H1 (cell line): ENCODE data around the gene FAM219A. TPM values are rescaled to one million over a fixed set of nuclear protein-coding genes. Genes with fewer than 3 reads are reported as not detected.

Experiments
- CTCF ChIA-PET: fragments of 300-600 bp; sonication (Branson Sonifier 250); formaldehyde crosslinking; loops from one replicate; lab custom pipeline; 2021; ENCODE audit not compliant: partially characterized antibody; lab: Charles Lee
- POLR2A ChIA-PET: fragments of 300-600 bp; sonication (Branson Sonifier 250); formaldehyde crosslinking; loops from one replicate; lab custom pipeline; 2021; ENCODE audit warnings: inconsistent platforms; ENCODE audit not compliant: partially characterized antibody; lab: Charles Lee
- DNase-seq, 2 experiments: peaks; one replicate each; pipeline versions ENCODE4 v3.0.0 to v3.0.0-alpha.2; 2010 to 2022; ENCODE audit warnings: low spot score in 2 of 2, low read depth in 1 of 2, mixed read lengths in 1 of 2
- FAIRE-seq: peaks from 2 replicates; lab custom pipeline; 2011; peaks lifted over from hg19 to GRCh38; lab: Jason Lieb, UNC
- H2AFZ ChIP-seq: 2 replicates; pipeline ENCODE4 v1.8.1; 2012; ENCODE audit warnings: low read length, inconsistent platforms
- H2AK5ac ChIP-seq: 2 replicates; pipeline ENCODE4 v1.6.1; 2013; ENCODE audit warnings: low read depth, low read length
- H2BK120ac ChIP-seq: replicated peaks from 2 replicates; pipeline ENCODE3; 2013; ENCODE audit warnings: low read depth, low read length, inconsistent platforms
- H2BK12ac ChIP-seq: 2 replicates; pipeline ENCODE4 v1.6.1; 2013; ENCODE audit warnings: low read depth, low read length
- H2BK15ac ChIP-seq: 2 replicates; pipeline ENCODE4 v1.6.1; 2013; ENCODE audit warnings: low read length
- H2BK20ac ChIP-seq: 2 replicates; pipeline ENCODE4 v1.6.1; 2013; ENCODE audit warnings: low read length
- H2BK5ac ChIP-seq: 2 replicates; pipeline ENCODE4 v1.6.1; 2013; ENCODE audit warnings: low read depth, low read length
- H3K14ac ChIP-seq: 2 replicates; pipeline ENCODE4 v1.6.1; 2013; ENCODE audit warnings: inconsistent platforms; ENCODE audit not compliant: insufficient read length
- H3K18ac ChIP-seq: 2 replicates; pipeline ENCODE4 v1.6.1; 2013; ENCODE audit warnings: low read length; ENCODE audit errors: extremely low read depth
- H3K23ac ChIP-seq: 2 replicates; pipeline ENCODE4 v1.6.1; 2013; ENCODE audit warnings: inconsistent platforms; ENCODE audit not compliant: insufficient read length
- H3K23me2 ChIP-seq: 2 replicates; pipeline ENCODE4 v1.6.1; 2013; ENCODE audit warnings: low read depth, low read length
- H3K27ac ChIP-seq: 2 replicates; pipeline ENCODE4 v1.6.1; 2011; ENCODE audit warnings: low read depth, low read length, inconsistent platforms
- H3K27me3 ChIP-seq, 4 experiments: replicated peaks in 1 of 4; 1 replicate in 1 of 4; 2 replicates in 3 of 4; pipeline versions ENCODE4 v1.6.1 to v1.8.1; 2011 to 2013; ENCODE audit warnings: low read length in 3 of 4, mild to moderate bottlenecking in 3 of 4, inconsistent platforms in 2 of 4, mixed read lengths in 2 of 4, moderate library complexity in 1 of 4; ENCODE audit not compliant: control insufficient read depth in 3 of 4, insufficient read depth in 3 of 4; ENCODE audit errors: extremely low read depth in 1 of 4
- H3K36me3 ChIP-seq, 4 experiments: 2 replicates each; pipeline versions ENCODE4 v1.6.1 to v1.8.1; 2011 to 2013; ENCODE audit warnings: mild to moderate bottlenecking in 4 of 4, low read length in 3 of 4, moderate library complexity in 2 of 4, control low read depth in 1 of 4, inconsistent platforms in 1 of 4; ENCODE audit not compliant: insufficient read depth in 4 of 4, control insufficient read depth in 2 of 4
- H3K4ac ChIP-seq: replicated peaks from 2 replicates; pipeline ENCODE3; 2013; ENCODE audit warnings: low read length, low read depth, mixed read lengths, inconsistent platforms; ENCODE audit not compliant: insufficient read length
- H3K4me1 ChIP-seq, 4 experiments: replicated peaks in 1 of 4; 1 replicate in 1 of 4; 2 replicates in 3 of 4; pipeline versions ENCODE4 v1.6.1 to v1.8.1; 2011 to 2013; ENCODE audit warnings: low read length in 3 of 4, inconsistent platforms in 2 of 4, mixed read lengths in 1 of 4; ENCODE audit not compliant: insufficient read depth in 4 of 4, control insufficient read depth in 3 of 4
- H3K4me2 ChIP-seq, 2 experiments: 2 replicates each; pipeline versions ENCODE4 v1.6.1 to v1.8.1; 2011 to 2013; ENCODE audit warnings: low read depth in 2 of 2, low read length in 2 of 2, control low read depth in 1 of 2, inconsistent platforms in 1 of 2, mild to moderate bottlenecking in 1 of 2; ENCODE audit not compliant: insufficient read depth in 1 of 2
- H3K4me3 ChIP-seq, 4 experiments: fragments of 200-600, 300-600 bp in 1 of 4; sonication (generic), shearing (Covaris generic), sonication (Bioruptor Twin) in 1 of 4; 2 replicates each; pipeline versions ENCODE4 v1.5.1 to v1.8.1; 2011 to 2016; ENCODE audit warnings: low read length in 4 of 4, low read depth in 3 of 4, control low read depth in 2 of 4, inconsistent platforms in 2 of 4, mild to moderate bottlenecking in 2 of 4, mixed read lengths in 1 of 4, moderate library complexity in 1 of 4; ENCODE audit not compliant: insufficient read depth in 2 of 4; ENCODE audit errors: extremely low read depth in 1 of 4
- H3K56ac ChIP-seq: replicated peaks from 2 replicates; pipeline ENCODE3; 2013; ENCODE audit warnings: low read depth, mild to moderate bottlenecking, mixed read lengths, low read length, inconsistent platforms; ENCODE audit not compliant: insufficient read length
- H3K79me1 ChIP-seq: 2 replicates; pipeline ENCODE4 v1.6.1; 2013; ENCODE audit warnings: low read depth, low read length, control low read depth
- H3K79me2 ChIP-seq, 2 experiments: 2 replicates each; pipeline versions ENCODE4 v1.6.1 to v1.8.1; 2012 to 2013; ENCODE audit warnings: low read length in 2 of 2, mild to moderate bottlenecking in 2 of 2, inconsistent platforms in 1 of 2; ENCODE audit not compliant: insufficient read depth in 2 of 2, control insufficient read depth in 1 of 2
- H3K9ac ChIP-seq, 4 experiments: replicated peaks in 1 of 4; 1 replicate in 1 of 4; 2 replicates in 3 of 4; pipeline versions ENCODE4 v1.6.1 to v1.8.1; 2011 to 2013; ENCODE audit warnings: low read depth in 3 of 4, low read length in 3 of 4, control low read depth in 2 of 4, mild to moderate bottlenecking in 2 of 4, moderate library complexity in 2 of 4, inconsistent platforms in 1 of 4; ENCODE audit errors: extremely low read depth in 1 of 4
- H3K9me3 ChIP-seq, 2 experiments: 2 replicates each; pipeline versions ENCODE4 v1.6.1 to v1.8.1; 2012 to 2013; ENCODE audit warnings: mild to moderate bottlenecking in 2 of 2, moderate library complexity in 2 of 2, control low read depth in 1 of 2, inconsistent platforms in 1 of 2, low read depth in 1 of 2, low read length in 1 of 2, mixed read lengths in 1 of 2; ENCODE audit not compliant: insufficient read depth in 2 of 2
- H4K20me1 ChIP-seq, 2 experiments: replicated peaks in 1 of 2; 2 replicates each; pipeline versions ENCODE3 to v1.8.1; 2011 to 2013; ENCODE audit warnings: inconsistent platforms in 2 of 2, low read length in 2 of 2, mild to moderate bottlenecking in 1 of 2; ENCODE audit not compliant: insufficient read depth in 2 of 2, control insufficient read depth in 1 of 2
- H4K5ac ChIP-seq: 2 replicates; pipeline ENCODE4 v1.6.1; 2013; ENCODE audit warnings: low read length, low read depth, mixed read lengths, inconsistent platforms; ENCODE audit not compliant: insufficient read length
- H4K8ac ChIP-seq: 2 replicates; pipeline ENCODE4 v1.8.0; 2013; ENCODE audit warnings: mild to moderate bottlenecking, moderate library complexity, low read length, inconsistent platforms; ENCODE audit not compliant: insufficient read depth; ENCODE audit errors: extremely low read depth
- H4K91ac ChIP-seq: replicated peaks from 2 replicates; pipeline ENCODE3; 2013; ENCODE audit warnings: low read length, mixed read lengths, inconsistent platforms; ENCODE audit not compliant: insufficient read length
- CBX8 ChIP-seq: fragments of 300-800, 300-1000 bp; sonication (generic); IDR thresholded peaks from 2 replicates; pipeline ENCODE4 v1.7.1; 2016; ENCODE audit warnings: low read depth, low read length, borderline replicate concordance
- CEBPB ChIP-seq: IDR thresholded peaks from 2 replicates; pipeline ENCODE4 v1.6.1; 2012; ENCODE audit warnings: low read depth, low read length
- CREB1 ChIP-seq: IDR thresholded peaks from 2 replicates; pipeline ENCODE4 v1.6.1; 2012; ENCODE audit warnings: inconsistent platforms
- GTF2F1 ChIP-seq: IDR thresholded peaks from 2 replicates; pipeline ENCODE4 v1.6.1; 2012; ENCODE audit warnings: low read depth, low read length, improper control_type of control experiment, borderline replicate concordance
- KDM4A ChIP-seq: IDR thresholded peaks from one replicate; pipeline ENCODE4 v1.7.1; 2012; ENCODE audit warnings: low read depth, mild to moderate bottlenecking, moderate library complexity, low read length, inconsistent platforms; ENCODE audit not compliant: severe bottlenecking
- SP2 ChIP-seq: IDR thresholded peaks from 2 replicates; pipeline ENCODE4 v1.6.1; 2012; ENCODE audit warnings: mild to moderate bottlenecking, low read length, inconsistent platforms
- SRF ChIP-seq: IDR thresholded peaks from 2 replicates; pipeline ENCODE4 v1.6.1; 2011; ENCODE audit warnings: mild to moderate bottlenecking, low read depth, low read length, moderate library complexity
- WGBS, 2 experiments: shearing (Covaris generic) in 1 of 2; methylation state at CpG; one replicate each; pipeline versions ENCODE4 v1.1.6 to v1.1.7; 2013 to 2015; ENCODE audit warnings: low lambda C conversion rate in 2 of 2, mixed read lengths in 2 of 2, inconsistent platforms in 1 of 2, low coverage in 1 of 2, missing lambda C conversion rate in 1 of 2; ENCODE audit not compliant: insufficient replicate concordance in 2 of 2, insufficient coverage in 1 of 2, insufficient read length in 1 of 2; ENCODE audit errors: extremely low coverage in 1 of 2, missing lambda C conversion rate in 1 of 2; 5-methylcytosine and 5-hydroxymethylcytosine counted together
- polyA plus RNA-seq, 7 experiments: library from polyadenylated mRNA; depleted of rRNA in 3 of 7; stranded (reverse) in 5 of 7; unstranded in 2 of 7; fragments of >200 nt in 5 of 7; fragments of 200-250 nt in 2 of 7; gene quantifications; 1 replicate in 5 of 7; 2 replicates in 1 of 7; 4 replicates in 1 of 7; pipeline versions ENCODE4 v1.2.1 to v1.2.3, GENCODE V29; 2011 to 2013; ENCODE audit warnings: missing spikeins in 2 of 7, mixed read lengths in 2 of 7
- total RNA-seq: library from RNA; stranded (reverse); fragmentation: NEBNext Ultra II Directional; extraction: Animal tissue kit (Norgen Biotek cat#: 25700); gene quantifications from 2 replicates; pipeline ENCODE4 v1.2.1, GENCODE V29; 2021
- TF ChIP-seq, protein P1 (sequence below): IDR thresholded peaks from 2 replicates; pipeline ENCODE4 v1.6.1; 2011; ENCODE audit warnings: low read length, improper control_type of control experiment
- TF ChIP-seq, protein P2 (sequence below): IDR thresholded peaks from 2 replicates; pipeline ENCODE4 v1.6.1; 2012; ENCODE audit warnings: inconsistent platforms

The FAM219A gene
- total and polyA plus RNA-seq, 2 of the 8 experiments (the other 6 are each of a cell fraction or from before 2014, with no cell fraction given): 7.7 to 10.4 TPM

DNA sequence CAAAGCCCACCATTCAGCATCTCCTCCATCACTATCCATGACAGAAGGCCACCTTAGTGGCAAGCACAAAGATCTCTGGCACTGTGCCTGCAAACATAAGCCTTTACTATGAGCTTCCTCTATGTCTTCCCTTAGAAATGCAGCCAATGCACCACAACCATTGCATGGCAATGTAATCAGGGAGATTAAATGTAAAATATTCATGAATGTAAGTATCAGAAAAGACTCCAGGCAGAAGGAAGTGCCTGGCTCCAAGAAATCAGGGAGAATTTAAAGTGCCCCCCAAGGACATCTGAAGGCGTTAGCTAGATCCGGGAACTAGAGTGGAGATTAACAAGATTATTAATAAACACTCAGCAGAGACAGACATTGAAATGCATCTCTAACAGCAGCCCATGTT lies 49.2 kb downstream of the FAM219A start:
- Histone ChIP-seq H3K36me3 (no peaks in the 10 kb centered on the region; a peak in 1 of 8 replicates), H3K4ac (no peak overlapping the region), H4K8ac (no peak overlapping the region), H3K23me2 (no peaks in the 10 kb centered on the region), H2BK5ac (no peak overlapping the region), H3K27ac (no peak overlapping the region), H3K9ac (no peak overlapping the region), H3K79me2 (no peaks in the 10 kb centered on the region), H3K27me3 (no peaks in the 10 kb centered on the region), H3K14ac (no peak overlapping the region), H2BK15ac (no peak overlapping the region), H3K4me1 (no peaks in the 10 kb centered on the region), H3K23ac (no peak overlapping the region), H3K56ac (no peak overlapping the region), H4K91ac (no peak overlapping the region), H2BK120ac (no peak overlapping the region), H3K4me2 (no peak overlapping the region), H2BK12ac (no peak overlapping the region), H3K9me3 (no peaks in the 10 kb centered on the region), H2AFZ (no peak overlapping the region), H3K79me1 (no peaks in the 10 kb centered on the region), H2AK5ac (no peak overlapping the region), H4K5ac (no peak overlapping the region), H2BK20ac (no peak overlapping the region), H4K20me1 (peaks cover 5% of the 10 kb centered on the region in 2 experiments), H3K4me3 (no peak overlapping the region), H3K18ac (no peak overlapping the region)
- CTCF ChIA-PET: interaction anchor here (0.7 to 3.1 kb wide), 5 partner anchors 9 to 152 kb away, joined by 3 to 16 read pairs (median 5); no protein-coding TSS in a partner anchor
- DNase-seq (no peak), FAIRE-seq (no peak)
- POLR2A ChIA-PET: no interaction called here
- 63% methylated on average over 2 of the region's 2 CpGs; no CpG with 5 or more reads in 1 of the 2 experiments for WGBS, 2 experiments
- TF ChIP-seq, protein P1, sequence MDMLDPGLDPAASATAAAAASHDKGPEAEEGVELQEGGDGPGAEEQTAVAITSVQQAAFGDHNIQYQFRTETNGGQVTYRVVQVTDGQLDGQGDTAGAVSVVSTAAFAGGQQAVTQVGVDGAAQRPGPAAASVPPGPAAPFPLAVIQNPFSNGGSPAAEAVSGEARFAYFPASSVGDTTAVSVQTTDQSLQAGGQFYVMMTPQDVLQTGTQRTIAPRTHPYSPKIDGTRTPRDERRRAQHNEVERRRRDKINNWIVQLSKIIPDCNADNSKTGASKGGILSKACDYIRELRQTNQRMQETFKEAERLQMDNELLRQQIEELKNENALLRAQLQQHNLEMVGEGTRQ: no peak
- TF ChIP-seq KDM4A (no peak), CBX8 (no peak), SP2 (no peak), CEBPB (no peak), CREB1 (no peak), GTF2F1 (no peak), SRF (no peak)
- TF ChIP-seq, protein P2, sequence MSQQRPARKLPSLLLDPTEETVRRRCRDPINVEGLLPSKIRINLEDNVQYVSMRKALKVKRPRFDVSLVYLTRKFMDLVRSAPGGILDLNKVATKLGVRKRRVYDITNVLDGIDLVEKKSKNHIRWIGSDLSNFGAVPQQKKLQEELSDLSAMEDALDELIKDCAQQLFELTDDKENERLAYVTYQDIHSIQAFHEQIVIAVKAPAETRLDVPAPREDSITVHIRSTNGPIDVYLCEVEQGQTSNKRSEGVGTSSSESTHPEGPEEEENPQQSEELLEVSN: no peak
